GM23248 (cell line): ENCODE measurements around the gene TMEM181. TPM values are rescaled to one million over a fixed set of nuclear protein-coding genes. Genes with fewer than 3 reads are reported as not detected.

Source experiments
- DNase-seq: peaks from one replicate; pipeline ENCODE4 v3.0.0-alpha.2; 2015
- H2AFZ ChIP-seq: fragments of 200-600 bp; sonication (generic); 2 replicates; pipeline ENCODE4 v1.6.1; 2016; ENCODE audit warnings: antibody characterized with exemption
- H3F3A ChIP-seq: fragments of 200-600 bp; sonication (generic); 2 replicates; pipeline ENCODE4 v1.6.1; 2016; ENCODE audit warnings: mild to moderate bottlenecking, antibody characterized with exemption, mixed run types; ENCODE audit not compliant: insufficient read depth
- H3K27ac ChIP-seq: fragments of 200-600 bp; sonication (generic); 2 replicates; pipeline ENCODE4 v1.5.1; 2016; ENCODE audit warnings: mild to moderate bottlenecking
- H3K27me3 ChIP-seq: fragments of 200-600 bp; sonication (generic); replicated peaks from 2 replicates; pipeline ENCODE4 v1.6.1; 2016; ENCODE audit warnings: mild to moderate bottlenecking; ENCODE audit not compliant: insufficient read depth
- H3K36me3 ChIP-seq: fragments of 200-600 bp; sonication (generic); 2 replicates; pipeline ENCODE4 v1.6.1; 2016; ENCODE audit warnings: low read depth, mild to moderate bottlenecking
- H3K4me1 ChIP-seq: fragments of 200-600 bp; sonication (generic); 2 replicates; pipeline ENCODE4 v1.6.1; 2016; ENCODE audit warnings: mild to moderate bottlenecking; ENCODE audit not compliant: insufficient read depth
- H3K4me2 ChIP-seq: fragments of 200-600 bp; sonication (generic); one replicate; pipeline ENCODE4 v1.6.1; 2016; ENCODE audit warnings: mild to moderate bottlenecking; ENCODE audit not compliant: unreplicated experiment
- H3K4me3 ChIP-seq: fragments of 200-600 bp; sonication (generic); 2 replicates; pipeline ENCODE4 v1.5.1; 2016; ENCODE audit warnings: mild to moderate bottlenecking
- H3K79me2 ChIP-seq: fragments of 200-600 bp; sonication (generic); 2 replicates; pipeline ENCODE4 v1.6.1; 2016; ENCODE audit warnings: mild to moderate bottlenecking; ENCODE audit not compliant: insufficient read depth
- H3K9ac ChIP-seq: fragments of 200-600 bp; sonication (generic); 2 replicates; pipeline ENCODE4 v1.6.1; 2016; ENCODE audit warnings: mild to moderate bottlenecking
- H3K9me2 ChIP-seq: fragments of 200-600 bp; sonication (generic); 2 replicates; pipeline ENCODE4 v1.6.1; 2016; ENCODE audit warnings: mixed run types, mild to moderate bottlenecking, moderate library complexity; ENCODE audit not compliant: insufficient read depth
- H3K9me3 ChIP-seq: fragments of 200-600 bp; sonication (generic); one replicate; pipeline ENCODE4 v1.6.1; 2017; ENCODE audit warnings: low read depth
- H4K20me1 ChIP-seq: fragments of 200-600 bp; sonication (generic); 2 replicates; pipeline ENCODE4 v1.6.0; 2016; ENCODE audit not compliant: insufficient read depth
- EZH2 ChIP-seq: fragments of 200-600 bp; sonication (generic); IDR thresholded peaks from 2 replicates; pipeline ENCODE4 v1.6.1; 2018; ENCODE audit warnings: antibody characterized with exemption, mild to moderate bottlenecking; ENCODE audit not compliant: insufficient read depth, poor library complexity, severe bottlenecking
- EZH2phosphoT487 ChIP-seq: fragments of 200-600 bp; sonication (generic); IDR thresholded peaks from 2 replicates; pipeline ENCODE4 v1.6.1; 2018; ENCODE audit warnings: antibody characterized with exemption, moderate library complexity, mild to moderate bottlenecking, low read depth; ENCODE audit not compliant: insufficient read depth
- WGBS, 2 experiments: methylation state at CpG; one replicate each; pipeline ENCODE4 v1.1.6; 2015 to 2017; ENCODE audit warnings: low lambda C conversion rate in 2 of 2, low coverage in 1 of 2; ENCODE audit errors: missing lambda C conversion rate in 2 of 2; 5-methylcytosine and 5-hydroxymethylcytosine counted together
- in situ Hi-C: fragments of 300-500 bp; cut with MboI; formaldehyde crosslinking; loops from 2 replicates; pipeline ENCODE4 v1.15.0; 2020
- polyA plus RNA-seq: library from polyadenylated mRNA; unstranded; fragments of >200 nt; fragmentation: Nextera tagmentation; extraction: Ambion mirVana; gene quantifications from 2 replicates; pipeline ENCODE4 v1.2.1, GENCODE V29; 2016
- total RNA-seq: library from RNA; depleted of rRNA; stranded (reverse); fragments of >200 nt; shearing (Covaris generic); gene quantifications from 2 replicates; pipeline ENCODE4 v1.2.3, GENCODE V29; 2014

The TMEM181 gene
- total and polyA plus RNA-seq, 2 experiments from 2014 or later: 30.7 to 52.6 TPM

- peaks cover 98% of the 10 kb centered on the region for H3K79me2 ChIP-seq
- 93 to 98% methylated on average over 6 to 9 of the region's 9 CpGs for WGBS, 2 experiments
- H3K9ac ChIP-seq: no peak overlapping the region
- DNase-seq: no peak
- H3K27me3 ChIP-seq: no peaks in the 10 kb centered on the region
- H3K9me3 ChIP-seq: no peaks in the 10 kb centered on the region
- H4K20me1 ChIP-seq: no peaks in the 10 kb centered on the region
- no peak overlapping the region for H3K4me3 ChIP-seq
- in situ Hi-C loops: no loop called here
- H3K4me1 ChIP-seq: peaks cover 17% of the 10 kb centered on the region
- no peaks in the 10 kb centered on the region for H3F3A ChIP-seq
- no peak overlapping the region for H3K4me2 ChIP-seq
- no peak overlapping the region for H2AFZ ChIP-seq
- no peak overlapping the region for H3K27ac ChIP-seq
- no peaks in the 10 kb centered on the region for H3K36me3 ChIP-seq
- H3K9me2 ChIP-seq: no peaks in the 10 kb centered on the region
- TF ChIP-seq EZH2phosphoT487 (no peak), EZH2 (no peak)
These were observed 6.4 kb downstream of the TMEM181 start for GRCh38 chr6:158566207-158566818.

- Histone ChIP-seq H3F3A (no peaks in the 10 kb centered on the region), H3K27ac (no peak overlapping the region), H3K4me3 (no peak overlapping the region), H3K79me2 (peaks cover 96% of the 10 kb centered on the region), H3K9me2 (no peaks in the 10 kb centered on the region), H3K9me3 (no peaks in the 10 kb centered on the region), H3K36me3 (no peaks in the 10 kb centered on the region), H2AFZ (no peak overlapping the region), H3K27me3 (no peaks in the 10 kb centered on the region), H3K4me2 (no peak overlapping the region), H3K9ac (no peak overlapping the region), H3K4me1 (peaks cover 9% of the 10 kb centered on the region; the same call in 1 of the 2 replicates), H4K20me1 (no peaks in the 10 kb centered on the region)
- DNase-seq: no peak
- in situ Hi-C loops: no loop called here
- whole genome bisulfite sequencing, 2 experiments: 76 to 77% methylated on average over 10 of the region's 10 CpGs
- TF ChIP-seq EZH2 (no peak), EZH2phosphoT487 (no peak)
These were observed 7.3 kb downstream of the TMEM181 start for GRCh38 chr6:158567152-158567551.

- Histone ChIP-seq H3K27ac (no peak overlapping the region), H3K9me3 (no peaks in the 10 kb centered on the region), H3K36me3 (no peaks in the 10 kb centered on the region), H3K4me2 (no peak overlapping the region), H3K4me1 (0 out of 2 replicates have a peak, but pooled peaks cover 1% of the 10 kb centered on the region), H4K20me1 (no peaks in the 10 kb centered on the region), H3K9me2 (no peaks in the 10 kb centered on the region), H3K27me3 (no peaks in the 10 kb centered on the region), H2AFZ (no peak overlapping the region), H3K4me3 (no peak overlapping the region), H3F3A (no peaks in the 10 kb centered on the region), H3K9ac (no peak overlapping the region), H3K79me2 (peaks cover 95% of the 10 kb centered on the region)
- in situ Hi-C loops: no loop called here
- no peak for DNase-seq
- TF ChIP-seq EZH2 (no peak), EZH2phosphoT487 (no peak)
- WGBS, 2 experiments: 95 to 96% methylated on average over 12 of the region's 12 CpGs
These were observed 8.0 kb downstream of the TMEM181 start for GRCh38 chr6:158567871-158568401.

- H3K4me2 ChIP-seq: no peak overlapping the region
- H2AFZ ChIP-seq: no peak overlapping the region
- H3K27ac ChIP-seq: no peak overlapping the region
- no peak overlapping the region for H3K9ac ChIP-seq
- in situ Hi-C loops: no loop called here
- H3F3A ChIP-seq: no peaks in the 10 kb centered on the region
- no peak for TF ChIP-seq EZH2phosphoT487
- TF ChIP-seq EZH2: no peak
- no peaks in the 10 kb centered on the region for H3K27me3 ChIP-seq
- H3K36me3 ChIP-seq: no peaks in the 10 kb centered on the region
- H4K20me1 ChIP-seq: no peaks in the 10 kb centered on the region
- WGBS, 2 experiments: 77 to 79% methylated on average over 5 of the region's 5 CpGs
- peaks cover 95% of the 10 kb centered on the region for H3K79me2 ChIP-seq
- H3K9me2 ChIP-seq: no peaks in the 10 kb centered on the region
- no peaks in the 10 kb centered on the region for H3K9me3 ChIP-seq
- H3K4me1 ChIP-seq: no peaks in the 10 kb centered on the region
- H3K4me3 ChIP-seq: no peak overlapping the region
- DNase-seq: no peak
These were observed 8.7 kb downstream of the TMEM181 start for GRCh38 chr6:158568549-158568948.
